ENCODE data around the gene KCNC3.
"Not testable (repeated sequence)": the region's sequence is repeated elsewhere in the genome, so short reads cannot be mapped to it uniquely, and the experiment has no call there.

Gene KCNC3

DNA sequence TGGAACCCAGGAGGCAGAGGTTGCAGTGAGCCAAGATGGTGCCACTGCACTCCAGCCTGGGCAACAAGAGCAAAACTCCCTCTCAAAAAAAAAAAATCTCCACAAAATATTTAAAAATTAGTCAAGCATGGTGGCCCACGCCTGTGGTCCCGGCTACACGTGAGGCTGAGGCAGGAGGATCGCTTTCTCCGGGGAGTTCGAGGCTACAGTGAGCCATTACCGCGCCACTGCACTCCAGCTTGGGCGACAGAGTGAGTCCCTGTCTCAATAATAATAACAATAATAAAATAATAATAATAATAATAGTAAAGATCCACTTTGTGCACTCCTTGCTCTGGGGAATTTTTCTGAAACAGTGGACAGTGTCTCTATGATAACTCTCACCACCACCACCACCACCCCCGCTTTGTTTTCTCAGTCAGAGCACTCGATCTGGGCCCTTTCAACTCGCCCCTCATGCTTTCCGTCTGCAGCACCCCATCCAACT lies 27.6 kb upstream of the KCNC3 start:
- in situ Hi-C loops (cut with MboI; ENCODE audit: low sequenced_read_pairs) = loop anchor here (10.0 kb wide), 1 partner anchor 428 kb away; no protein-coding TSS in a partner anchor

DNA sequence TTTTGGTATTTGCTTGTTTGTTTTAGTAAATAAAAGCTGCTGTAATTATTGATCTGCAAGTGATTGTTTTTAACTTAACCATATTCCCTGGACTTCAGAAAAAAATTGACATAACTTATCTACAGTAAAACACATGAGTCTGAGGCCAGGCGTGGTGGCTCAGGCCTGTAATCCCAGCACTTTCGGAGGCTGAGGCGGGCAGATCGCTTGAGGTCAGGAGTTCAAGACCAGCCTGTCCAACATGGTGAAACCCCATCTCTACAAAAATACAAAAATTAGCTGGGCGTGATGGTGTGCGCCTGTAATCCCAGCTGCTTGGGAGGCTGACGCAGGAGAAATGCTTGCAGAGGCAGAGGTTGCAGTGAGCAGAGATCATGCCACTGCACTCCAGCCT lies 24.3 kb upstream of the KCNC3 start:
- in situ Hi-C loops (cut with MboI; ENCODE audit: low sequenced_read_pairs) = loop anchor here (10.0 kb wide), 1 partner anchor 431 kb away; no protein-coding TSS in a partner anchor

DNA sequence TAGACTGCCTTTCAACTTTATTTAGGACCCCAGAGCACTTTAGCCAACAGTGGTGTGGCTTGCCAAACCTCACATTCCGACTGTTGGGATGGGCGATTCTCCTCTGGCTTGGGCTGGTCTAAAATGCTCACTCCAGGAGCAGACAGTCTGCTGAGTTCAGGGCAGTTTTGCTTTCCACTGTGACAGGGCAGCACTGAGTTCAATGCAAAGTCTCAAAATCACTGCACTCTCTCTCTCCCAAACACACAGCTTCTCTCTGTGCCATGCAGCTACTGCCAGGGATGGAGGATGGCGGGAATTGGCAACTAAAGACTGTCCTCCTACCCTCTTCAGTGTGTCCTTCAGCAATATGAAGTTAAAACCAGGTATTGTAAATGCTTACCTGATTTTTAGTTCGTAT lies 23.1 kb upstream of the KCNC3 start:
- in situ Hi-C loops (cut with MboI; ENCODE audit: low sequenced_read_pairs) = loop anchor here (10.0 kb wide), 1 partner anchor 433 kb away; no protein-coding TSS in a partner anchor

DNA sequence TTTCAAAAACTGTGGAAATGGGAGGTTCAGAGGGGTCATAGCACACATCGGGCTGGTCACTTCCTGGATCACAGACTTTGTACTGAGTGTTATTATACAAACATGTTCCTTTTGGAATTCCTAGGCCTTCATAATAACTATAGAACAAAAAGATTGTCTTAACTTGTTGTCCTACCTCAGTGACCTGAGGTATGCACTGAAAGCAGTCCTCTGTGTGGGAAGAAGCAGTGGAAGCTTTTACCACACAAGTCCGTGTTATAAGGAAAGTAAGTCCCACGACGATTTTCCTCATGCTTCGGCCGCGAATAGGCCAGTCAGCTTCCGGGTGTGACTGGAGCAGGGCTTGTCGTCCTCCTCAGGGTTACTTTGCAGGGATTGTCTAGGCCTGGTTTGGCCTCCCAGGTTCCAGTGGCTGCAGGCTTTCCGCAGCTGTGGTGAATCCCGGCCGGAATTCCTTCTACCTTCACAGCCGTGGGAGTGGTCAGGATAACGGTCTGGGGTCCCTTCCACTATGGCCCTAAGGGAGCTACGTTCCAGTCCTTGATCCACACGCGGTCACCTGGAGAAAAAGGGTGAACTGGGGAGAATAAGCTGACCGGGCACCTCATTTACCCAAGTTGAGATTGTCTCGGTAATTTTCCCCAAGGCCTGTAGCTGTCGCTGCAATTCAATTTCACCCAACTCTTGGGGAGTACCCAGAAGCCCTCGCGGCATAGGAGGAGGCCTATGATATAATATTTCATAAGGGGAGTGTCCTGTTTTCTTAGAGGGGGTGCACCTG lies 20.3 kb upstream of the KCNC3 start:
- in situ Hi-C loops (cut with MboI; ENCODE audit: low sequenced_read_pairs) = loop anchor here (10.0 kb wide), 1 partner anchor 435 kb away; no protein-coding TSS in a partner anchor

DNA sequence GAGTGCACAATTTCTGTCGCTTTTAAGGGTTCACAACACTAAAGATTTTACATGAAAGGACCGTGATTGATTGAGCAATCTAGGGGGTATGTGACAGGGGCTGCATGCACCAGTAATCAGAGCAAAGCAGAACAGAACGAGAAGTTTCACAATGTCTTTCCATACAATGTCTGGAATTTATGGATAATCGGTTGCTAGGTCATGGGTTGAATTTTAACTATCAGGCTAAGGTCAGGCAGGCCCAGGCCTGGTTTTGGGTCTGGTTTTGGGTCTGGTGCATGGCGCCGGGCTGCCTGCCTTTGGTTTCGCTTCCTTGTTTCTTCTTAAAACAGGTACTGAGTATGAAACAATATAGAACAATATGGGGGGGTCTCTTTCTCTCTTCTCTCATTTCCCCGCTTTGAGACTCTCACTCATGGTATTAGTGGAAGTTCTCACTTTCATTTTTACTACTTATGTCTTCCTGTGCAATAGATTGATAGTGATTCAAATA lies 18.0 kb upstream of the KCNC3 start:
- in situ Hi-C loops (cut with MboI; ENCODE audit: low sequenced_read_pairs) = not testable (repeated sequence)

DNA sequence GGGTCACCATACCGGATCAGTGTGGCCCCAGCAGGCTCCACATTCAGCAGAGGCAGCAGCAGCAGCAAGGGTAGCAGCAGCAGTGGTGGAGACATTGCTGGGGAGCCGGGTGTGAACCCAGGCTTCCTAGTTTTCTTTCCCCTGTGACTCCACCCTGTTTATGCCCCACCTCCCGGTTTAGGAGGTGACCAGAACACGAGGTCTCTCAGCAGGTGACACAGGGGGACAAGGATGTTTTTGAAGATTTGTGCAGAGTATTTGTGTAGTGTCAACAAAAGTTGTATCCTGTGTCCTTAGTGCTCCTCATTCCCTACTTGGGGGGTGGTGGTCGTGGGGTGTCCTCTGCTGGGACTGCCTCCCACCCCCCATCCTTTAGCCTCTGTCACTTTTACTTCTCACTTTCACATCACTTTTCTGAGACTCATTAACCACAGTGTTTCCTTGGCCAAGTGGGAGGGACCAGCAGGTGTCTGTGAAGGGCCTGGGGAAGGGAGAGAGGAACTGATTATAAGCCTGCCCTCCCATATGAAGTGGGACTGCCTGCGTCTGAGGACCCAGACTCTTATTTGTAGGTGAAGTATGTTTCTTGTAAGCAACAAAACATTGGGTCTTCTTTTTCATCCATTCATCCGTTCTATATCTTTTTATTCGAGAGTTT lies 15.6 kb upstream of the KCNC3 start:
- in situ Hi-C loops (cut with MboI; ENCODE audit: low sequenced_read_pairs) = no loop called here

DNA sequence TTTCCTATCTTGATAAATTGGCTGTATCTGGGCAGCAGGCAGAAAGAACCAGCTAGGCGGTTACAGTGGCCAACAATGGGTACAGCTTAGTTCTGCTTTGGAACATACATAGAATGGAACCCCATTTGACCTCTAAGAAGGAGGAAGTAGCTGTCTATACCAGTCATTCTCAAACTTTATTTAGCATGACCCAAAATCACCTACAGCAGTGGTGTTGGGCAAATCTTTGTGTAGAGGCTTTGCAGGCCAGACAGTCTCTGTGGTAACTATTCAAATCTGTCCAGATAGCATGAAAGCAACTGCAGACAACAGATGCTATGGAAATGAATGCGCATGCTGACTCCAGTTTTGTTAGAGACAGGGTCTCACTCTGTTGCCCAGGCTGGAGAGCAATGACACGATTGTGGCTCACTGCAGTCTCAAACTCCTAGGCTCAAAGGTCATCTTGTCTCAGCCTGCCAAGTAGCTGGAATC lies 12.0 kb upstream of the KCNC3 start:
- in situ Hi-C loops (cut with MboI; ENCODE audit: low sequenced_read_pairs) = no loop called here

DNA sequence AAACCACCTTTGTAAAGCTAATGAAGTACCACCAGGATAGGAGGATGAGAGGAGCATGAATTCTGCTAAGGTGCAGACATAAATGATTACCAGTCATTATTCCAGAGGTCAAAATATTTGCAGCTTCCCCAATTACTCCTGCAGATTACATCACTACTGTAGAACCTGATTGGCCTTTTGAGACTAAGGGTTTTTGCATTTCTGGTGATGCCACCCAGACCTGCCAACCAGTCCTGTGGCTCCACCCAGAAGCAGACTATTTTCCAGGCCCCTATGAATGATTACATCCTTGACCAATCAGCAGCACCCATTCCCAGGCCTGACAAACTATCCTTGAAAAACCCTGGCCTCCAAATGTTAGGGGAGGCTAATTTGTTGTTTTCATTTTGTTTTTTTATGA lies 11.2 kb upstream of the KCNC3 start:
- in situ Hi-C loops (cut with MboI; ENCODE audit: low sequenced_read_pairs) = no loop called here

DNA sequence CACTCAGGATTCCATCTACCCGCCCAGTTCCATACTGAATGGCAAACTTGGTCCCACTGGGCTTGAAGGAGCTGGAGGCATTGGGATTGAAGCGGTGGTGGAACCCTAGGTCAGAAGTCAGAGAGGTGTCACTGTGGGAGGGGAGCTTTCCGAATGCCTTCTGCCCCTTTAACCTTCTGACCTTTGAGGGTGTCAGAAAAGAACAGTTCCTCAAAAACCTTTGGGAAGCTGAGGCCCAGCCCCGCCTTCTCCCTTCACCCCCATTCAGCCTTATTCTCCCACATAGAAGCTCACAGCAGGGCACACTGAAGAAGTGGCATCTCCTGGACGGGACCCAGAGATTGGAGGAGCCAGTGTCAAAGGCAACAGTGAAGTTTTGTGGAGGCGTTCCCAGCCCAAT lies 7.9 kb upstream of the KCNC3 start:
- in situ Hi-C loops (cut with MboI; ENCODE audit: low sequenced_read_pairs) = not testable (repeated sequence)

DNA sequence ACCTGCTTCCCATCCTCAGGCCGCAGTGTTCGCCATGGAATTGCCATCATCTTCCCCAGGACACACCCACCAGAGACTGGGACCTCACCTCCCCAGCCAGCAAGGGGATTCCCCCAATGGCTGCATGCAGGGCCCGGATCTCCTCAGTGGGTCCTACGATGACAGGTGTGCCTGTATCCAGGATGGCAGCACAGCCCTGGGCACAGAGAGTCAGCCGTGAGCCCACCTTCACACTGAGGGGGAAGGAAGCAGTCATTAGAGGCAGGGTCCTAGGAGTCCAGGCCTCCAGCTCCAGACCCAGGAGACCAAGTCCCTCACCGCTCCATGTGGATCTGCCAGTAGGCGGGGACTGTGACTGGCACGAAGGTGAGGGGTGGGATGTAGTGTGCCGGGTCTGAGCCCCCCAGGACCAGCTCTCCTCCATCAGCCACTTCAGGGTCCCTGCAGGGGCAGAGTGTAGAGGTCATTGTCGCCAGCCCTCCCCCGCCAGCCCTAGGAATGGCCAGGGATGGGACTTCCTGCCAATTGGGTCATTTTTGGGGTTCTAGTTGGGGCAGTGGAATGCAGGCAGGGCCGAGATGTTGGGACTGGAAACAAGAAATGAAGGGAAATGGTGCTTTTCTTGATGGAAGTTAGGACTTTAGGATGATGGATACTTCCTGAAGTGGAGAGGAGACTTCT lies 5.7 kb upstream of the KCNC3 start:
- in situ Hi-C loops (cut with MboI; ENCODE audit: low sequenced_read_pairs) = no loop called here

DNA sequence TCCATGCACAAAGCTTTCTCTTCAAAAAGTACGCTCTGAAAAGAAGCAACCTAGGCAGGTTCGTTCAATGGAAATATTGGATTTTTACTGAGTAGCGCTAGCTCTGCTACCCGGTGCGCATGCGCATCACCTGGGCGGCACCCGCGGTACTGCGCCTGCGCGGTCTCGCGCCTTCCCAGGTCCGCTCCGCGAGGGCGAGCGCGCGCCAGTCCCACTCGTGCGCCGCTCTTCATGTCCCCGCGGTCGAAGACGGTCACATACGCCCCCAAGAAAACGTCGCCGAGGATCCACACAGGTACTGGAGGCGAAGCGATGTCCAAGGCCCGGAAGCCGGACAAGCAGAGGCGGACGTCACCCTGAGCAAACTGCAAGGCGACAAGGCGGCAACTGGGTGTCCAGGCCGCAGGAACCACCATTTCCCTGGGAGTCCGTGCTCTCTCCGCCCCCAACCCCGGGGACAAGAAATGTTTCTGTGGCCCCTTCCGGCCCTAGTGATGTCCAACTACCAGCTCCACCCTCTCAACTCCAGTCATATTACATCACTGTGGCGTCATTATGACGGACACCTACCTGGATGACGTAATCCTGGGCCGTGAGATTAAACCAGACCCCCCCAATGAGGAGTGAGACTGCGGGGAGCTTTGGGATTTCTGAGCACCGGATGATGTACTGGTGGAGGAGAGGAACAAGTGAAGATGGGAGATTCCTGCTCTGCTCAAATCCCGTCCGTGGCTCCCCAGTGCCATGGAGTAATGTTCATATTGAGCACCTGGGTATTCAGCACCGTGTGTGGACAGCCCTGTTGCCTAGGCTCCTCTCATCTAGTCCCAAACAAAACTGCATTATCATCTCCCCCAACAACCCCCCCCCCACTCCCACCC lies 4.8 kb upstream of the KCNC3 start:
- in situ Hi-C loops (cut with MboI; ENCODE audit: low sequenced_read_pairs) = no loop called here

DNA sequence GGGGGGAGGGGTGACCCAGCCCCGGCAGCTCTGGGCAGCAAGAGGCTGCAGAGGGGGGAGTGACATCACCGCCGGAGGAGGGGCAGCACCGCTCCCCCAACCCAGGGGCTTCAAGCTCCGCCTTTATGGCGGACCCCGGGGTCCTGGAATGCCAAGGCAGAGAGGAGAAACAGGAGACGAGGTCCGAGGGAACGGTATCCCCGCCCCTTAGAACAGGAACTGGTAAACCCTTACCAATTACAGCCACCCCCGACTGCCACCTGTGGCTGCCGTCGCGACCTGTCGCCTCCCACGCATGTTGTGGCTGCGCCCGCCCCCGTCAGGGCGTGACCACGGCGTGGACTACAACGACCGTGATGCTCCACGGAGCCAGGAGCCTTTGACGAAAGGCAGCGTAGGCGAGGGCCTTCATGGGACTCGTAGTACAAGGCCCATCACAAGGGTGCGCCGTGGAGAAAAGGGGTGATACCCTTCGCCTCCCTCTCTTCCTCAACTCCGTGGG lies 4.1 kb upstream of the KCNC3 start:
- in situ Hi-C loops (cut with MboI; ENCODE audit: low sequenced_read_pairs) = no loop called here

DNA sequence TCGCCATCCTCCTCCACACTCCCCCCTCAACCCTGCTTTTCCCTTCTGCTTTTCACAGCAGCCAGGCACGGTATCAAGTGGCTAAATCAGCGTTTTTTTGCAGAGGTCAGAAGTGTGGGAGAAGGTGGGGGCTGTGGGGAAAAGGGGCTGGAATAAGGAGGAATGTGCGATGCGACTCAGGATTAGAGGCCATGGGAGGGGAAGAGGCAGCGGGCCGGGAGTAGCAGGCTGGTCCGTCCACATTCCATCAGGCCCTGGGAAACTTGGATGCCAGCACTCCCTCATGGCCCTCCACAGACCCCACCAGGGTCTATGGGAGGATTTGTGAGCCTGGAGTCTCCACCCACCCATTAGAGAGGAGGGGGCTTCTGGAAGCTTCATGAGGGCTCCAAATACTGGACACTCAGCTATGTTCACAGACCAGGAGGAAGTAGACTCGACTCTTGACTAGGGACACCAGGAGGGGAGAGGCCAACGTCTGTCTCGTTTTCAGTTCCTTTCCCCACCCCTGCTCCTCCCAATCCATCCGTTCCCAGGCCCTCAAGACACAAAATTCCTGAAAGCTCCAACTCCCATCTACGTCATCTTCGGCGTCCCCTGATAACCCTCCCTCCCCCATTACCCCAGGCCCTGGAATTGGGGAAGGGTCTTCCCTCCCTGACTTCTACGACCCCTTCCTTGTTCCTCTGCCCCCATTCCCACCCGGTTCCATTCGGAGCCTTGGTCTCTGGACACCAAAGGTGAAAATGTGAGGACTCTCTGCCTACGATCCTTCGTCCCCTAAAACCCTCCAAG lies 3.3 kb upstream of the KCNC3 start:
- in situ Hi-C loops (cut with MboI; ENCODE audit: low sequenced_read_pairs) = no loop called here

DNA sequence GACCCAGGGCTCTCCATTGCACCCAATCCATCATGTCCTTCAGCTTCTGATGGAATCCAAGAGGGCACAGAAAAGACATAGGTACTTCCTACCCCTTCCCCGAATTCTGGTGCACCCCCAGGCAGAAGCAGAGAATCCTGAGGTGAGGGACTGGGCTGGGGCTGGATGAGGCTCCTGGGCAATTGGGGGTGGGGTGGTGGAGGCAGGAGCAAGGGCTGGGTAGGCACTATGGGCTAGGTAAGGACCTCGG lies 2.7 kb upstream of the KCNC3 start:
- in situ Hi-C loops (cut with MboI; ENCODE audit: low sequenced_read_pairs) = no loop called here

DNA sequence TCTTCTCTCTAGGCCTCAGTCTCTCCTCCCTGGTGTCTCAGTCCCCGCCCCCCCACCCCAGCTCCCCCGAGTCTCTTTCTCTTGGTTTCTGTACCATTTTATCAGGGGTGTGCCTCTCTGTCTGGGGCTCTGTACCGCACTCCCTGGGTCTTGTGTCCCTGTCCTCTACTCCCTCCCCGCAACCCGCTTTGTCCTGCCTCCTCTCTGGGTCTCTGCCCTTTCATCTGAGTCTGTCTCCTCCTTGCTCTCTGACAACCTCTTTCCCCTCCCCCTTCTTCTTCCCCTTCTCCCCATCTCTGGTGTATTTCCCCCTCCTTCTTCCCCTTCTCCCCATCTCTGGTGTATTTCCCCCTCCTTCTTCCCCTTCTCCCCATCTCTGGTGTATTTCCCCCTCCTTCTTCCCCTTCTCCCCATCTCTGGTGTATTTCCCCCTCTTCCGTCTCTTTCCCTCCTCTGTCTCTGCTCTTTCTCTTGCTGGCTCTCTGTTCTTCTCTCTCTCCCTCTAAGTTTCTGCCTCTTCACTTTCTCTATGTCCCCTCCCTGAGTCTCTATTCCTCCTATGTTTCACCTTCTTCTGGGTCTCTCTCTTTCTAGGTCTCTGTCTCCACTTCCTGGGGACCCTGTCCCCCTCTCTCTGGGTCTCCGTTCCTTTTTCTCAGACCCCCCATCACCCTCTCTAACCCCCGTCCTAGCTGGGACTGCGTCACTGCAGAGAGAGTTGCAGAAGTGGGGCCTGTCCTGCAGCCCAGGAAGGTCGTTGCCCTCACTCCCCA lies 2.2 kb upstream of the KCNC3 start:
- in situ Hi-C loops (cut with MboI; ENCODE audit: low sequenced_read_pairs) = no loop called here

DNA sequence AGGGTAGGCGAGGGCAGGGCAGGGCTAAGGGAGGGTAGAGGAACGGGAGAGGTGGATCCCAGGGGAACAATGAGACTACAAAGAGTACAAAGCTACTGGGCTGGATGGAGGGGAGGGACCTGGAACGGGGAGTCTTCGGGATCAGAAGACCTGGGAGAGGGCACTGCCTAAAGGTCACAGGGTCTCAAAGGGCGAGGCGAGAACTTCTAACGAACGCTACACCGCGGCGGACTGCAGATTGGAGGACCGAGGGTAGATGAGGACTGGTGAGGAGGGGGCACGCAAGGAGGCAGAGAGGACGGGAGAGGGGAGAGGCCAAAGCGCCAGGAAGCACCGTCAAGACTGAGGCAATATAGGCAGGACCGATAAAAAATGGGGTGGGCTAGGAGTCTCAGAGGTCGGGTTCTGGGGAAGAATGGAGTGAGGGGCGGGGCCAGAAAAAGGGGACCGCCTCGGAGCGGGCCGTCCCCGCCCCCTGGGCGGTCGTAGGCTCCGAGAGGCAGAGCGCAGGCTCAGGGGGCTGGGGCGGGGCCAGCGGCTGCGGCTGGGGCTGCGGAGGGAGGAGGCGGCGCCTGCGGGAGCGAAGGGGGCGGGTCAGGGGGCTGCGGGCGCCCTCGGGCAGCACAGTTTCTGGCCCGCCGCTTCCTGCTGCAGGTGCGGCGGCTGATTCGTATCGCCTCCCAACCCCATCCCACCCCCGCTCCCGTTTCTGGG lies 1.3 kb upstream of the KCNC3 start:
- in situ Hi-C loops (cut with MboI; ENCODE audit: low sequenced_read_pairs) = no loop called here

DNA sequence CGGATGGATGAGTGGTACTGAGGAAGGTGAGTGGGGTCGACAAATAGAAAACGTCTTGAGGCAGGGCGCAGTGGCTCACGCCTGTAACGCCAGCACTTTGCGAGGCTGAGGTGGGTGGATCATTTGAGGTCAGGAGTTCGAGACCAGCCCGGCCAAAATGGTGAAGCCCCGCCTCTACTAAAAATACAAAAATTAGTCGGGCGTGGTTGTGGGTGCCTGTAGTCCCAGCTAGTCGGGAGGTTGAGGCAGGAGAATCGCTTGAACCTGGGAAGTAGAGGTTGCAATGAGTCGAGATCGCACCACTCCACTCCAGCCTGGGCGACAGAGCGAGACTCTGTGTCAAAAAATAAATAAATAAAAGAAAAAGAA lies 733 bp upstream of the KCNC3 start:
- in situ Hi-C loops (cut with MboI; ENCODE audit: low sequenced_read_pairs) = not testable (repeated sequence)

DNA sequence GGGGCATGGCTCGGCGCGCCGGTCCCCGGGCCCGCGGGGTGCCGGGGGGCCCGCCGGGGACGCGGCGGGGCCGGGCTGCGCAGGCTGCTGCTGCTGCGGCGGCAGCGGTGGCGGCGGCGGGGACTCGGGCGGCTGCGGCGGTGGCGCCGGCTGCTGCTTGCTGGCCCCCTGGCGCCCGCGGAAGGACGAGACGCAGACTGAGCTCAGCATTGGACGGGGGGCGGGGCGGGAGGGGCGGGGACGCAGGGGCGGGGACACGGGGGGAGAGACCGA lies 368 bp downstream of the KCNC3 start:
- in situ Hi-C loops (cut with MboI; ENCODE audit: low sequenced_read_pairs) = no loop called here
